ENCODE results near the gene PTS.

Gene PTS

DNA sequence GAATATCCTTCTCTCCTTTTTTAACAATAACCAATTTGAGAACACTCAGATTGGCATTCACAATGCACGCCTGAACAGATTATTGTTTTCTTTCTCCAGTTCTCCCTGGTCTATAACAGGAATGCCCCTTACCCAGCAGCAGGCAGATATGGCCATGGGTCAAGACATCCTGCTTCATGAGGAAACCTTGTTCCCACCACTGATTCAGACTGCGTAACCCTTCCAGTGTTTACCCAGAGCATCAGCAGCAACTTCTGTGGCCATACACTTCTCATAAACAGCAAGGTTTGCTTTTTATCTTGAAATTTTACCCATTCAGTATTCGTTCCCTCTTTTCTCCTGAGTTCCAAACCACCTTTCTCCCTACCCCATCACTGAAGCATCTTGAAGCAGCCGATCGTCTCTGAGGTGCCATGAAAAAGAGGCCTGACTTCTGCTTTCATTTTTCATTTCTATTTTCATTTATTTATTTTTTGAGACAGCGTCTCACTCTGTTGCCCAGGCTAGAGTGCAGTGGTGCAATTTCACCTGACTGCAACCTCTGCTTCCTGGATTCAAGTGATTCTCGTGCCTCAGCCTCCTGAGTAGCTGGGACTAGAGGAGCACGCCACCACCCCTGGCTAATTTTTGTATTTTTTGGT, 9.6 kb downstream of the PTS start:
- TF ChIP-seq, protein P1, sequence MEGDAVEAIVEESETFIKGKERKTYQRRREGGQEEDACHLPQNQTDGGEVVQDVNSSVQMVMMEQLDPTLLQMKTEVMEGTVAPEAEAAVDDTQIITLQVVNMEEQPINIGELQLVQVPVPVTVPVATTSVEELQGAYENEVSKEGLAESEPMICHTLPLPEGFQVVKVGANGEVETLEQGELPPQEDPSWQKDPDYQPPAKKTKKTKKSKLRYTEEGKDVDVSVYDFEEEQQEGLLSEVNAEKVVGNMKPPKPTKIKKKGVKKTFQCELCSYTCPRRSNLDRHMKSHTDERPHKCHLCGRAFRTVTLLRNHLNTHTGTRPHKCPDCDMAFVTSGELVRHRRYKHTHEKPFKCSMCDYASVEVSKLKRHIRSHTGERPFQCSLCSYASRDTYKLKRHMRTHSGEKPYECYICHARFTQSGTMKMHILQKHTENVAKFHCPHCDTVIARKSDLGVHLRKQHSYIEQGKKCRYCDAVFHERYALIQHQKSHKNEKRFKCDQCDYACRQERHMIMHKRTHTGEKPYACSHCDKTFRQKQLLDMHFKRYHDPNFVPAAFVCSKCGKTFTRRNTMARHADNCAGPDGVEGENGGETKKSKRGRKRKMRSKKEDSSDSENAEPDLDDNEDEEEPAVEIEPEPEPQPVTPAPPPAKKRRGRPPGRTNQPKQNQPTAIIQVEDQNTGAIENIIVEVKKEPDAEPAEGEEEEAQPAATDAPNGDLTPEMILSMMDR (IDR thresholded peaks at IDR 0.05; ENCODE audit: insufficient read depth, low read depth, low read length, missing control alignments), result no peak
- no peak for DNase-seq (ENCODE audit: low read depth)
- H3K4me3 ChIP-seq (ENCODE audit: low read depth, low read length), result no peak overlapping the region

DNA sequence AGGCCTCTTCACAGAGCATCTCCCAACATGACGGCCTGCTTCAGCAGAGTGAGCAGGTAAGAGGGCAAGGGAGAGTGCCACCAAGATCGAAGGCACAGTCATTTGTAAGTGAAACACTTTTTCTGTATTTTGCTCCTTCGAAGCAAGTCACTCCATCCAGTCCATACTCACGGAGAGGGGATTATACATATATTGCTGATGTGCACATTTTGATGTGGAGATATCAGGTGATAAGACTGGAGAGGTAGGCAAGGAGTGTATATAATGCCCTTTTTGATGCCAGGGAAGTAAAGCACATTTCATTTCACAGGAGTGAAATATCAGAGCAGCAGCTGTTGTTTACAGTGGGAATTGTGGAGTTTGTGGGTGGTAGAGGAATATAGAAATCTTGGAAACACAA, 11.2 kb downstream of the PTS start:
- TF ChIP-seq, protein P1 (IDR thresholded peaks at IDR 0.05; ENCODE audit: insufficient read depth, low read depth, low read length, missing control alignments), result no peak
- DNase-seq (ENCODE audit: low read depth), result no peak
- H3K4me3 ChIP-seq (ENCODE audit: low read depth, low read length), result no peak overlapping the region

DNA sequence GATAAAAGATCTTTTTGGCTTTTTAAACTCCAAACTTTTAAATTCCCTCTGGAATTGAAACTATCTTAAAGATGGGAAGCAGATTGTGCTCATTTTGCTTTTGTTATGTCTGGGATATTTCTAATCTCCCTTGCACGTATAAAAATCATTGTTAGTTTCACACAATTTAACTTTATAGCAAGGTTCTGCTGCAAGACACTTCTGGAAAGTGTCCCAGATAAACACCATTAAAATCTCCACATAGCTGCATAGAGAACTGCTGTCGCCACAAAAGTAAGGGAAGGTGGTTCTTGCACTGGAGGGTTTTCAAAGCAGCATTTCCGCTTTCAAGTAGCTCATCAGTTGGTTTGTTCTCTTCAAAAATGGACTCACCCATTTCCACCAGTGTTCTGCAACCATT, 11.8 kb downstream of the PTS start:
- DNase-seq (ENCODE audit: low read depth), result no peak
- H3K4me3 ChIP-seq (ENCODE audit: low read depth, low read length), result no peak overlapping the region
- TF ChIP-seq, protein P1 (IDR thresholded peaks at IDR 0.05; ENCODE audit: insufficient read depth, low read depth, low read length, missing control alignments), result no peak

DNA sequence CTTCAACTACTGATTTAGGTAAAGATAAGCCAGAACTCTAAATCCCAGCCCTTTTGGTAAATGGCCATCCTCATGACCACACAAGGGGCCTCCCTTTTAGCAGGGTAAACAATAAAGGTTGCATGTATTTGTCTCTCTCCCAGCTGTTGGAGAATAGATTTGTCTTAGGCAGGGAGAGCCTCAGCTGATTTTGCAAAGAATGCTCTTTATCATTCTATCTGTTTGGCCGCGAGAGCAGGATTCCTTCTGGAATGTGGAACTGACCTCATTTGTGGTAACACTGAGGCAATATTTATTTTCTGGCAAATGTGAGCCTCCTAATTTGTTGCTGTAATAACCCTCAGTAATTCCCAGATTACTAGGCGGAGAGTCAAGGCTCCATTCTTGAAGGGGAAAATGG, 15.3 kb downstream of the PTS start:
- TF ChIP-seq, protein P1 (IDR thresholded peaks at IDR 0.05; ENCODE audit: insufficient read depth, low read depth, low read length, missing control alignments), result no peak
- DNase-seq (ENCODE audit: low read depth), result no peak
- no peak overlapping the region for H3K4me3 ChIP-seq (ENCODE audit: low read depth, low read length)

DNA sequence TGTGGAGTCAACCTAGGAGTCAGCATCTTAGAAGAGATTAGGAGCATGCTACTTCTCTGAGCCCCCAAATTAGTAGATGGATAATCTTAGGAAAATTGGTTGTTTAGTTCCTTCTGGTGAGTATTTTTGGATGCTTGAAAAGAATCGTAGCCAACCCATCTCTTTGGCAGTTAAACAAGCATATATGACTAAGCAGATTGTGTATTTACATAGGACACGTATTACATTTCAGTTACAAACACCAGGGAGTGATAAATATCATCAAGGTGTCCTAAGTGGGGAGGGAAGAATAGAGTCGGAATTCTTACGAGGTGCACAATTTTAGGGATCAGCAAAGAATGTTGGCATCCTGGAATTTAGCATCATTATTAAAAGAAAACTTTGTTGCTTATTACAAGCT, 21.0 kb downstream of the PTS start:
- no peak overlapping the region for H3K4me3 ChIP-seq (ENCODE audit: low read depth, low read length)
- TF ChIP-seq, protein P1 (IDR thresholded peaks at IDR 0.05; ENCODE audit: insufficient read depth, low read depth, low read length, missing control alignments), result no peak
- DNase-seq (ENCODE audit: low read depth), result no peak

DNA sequence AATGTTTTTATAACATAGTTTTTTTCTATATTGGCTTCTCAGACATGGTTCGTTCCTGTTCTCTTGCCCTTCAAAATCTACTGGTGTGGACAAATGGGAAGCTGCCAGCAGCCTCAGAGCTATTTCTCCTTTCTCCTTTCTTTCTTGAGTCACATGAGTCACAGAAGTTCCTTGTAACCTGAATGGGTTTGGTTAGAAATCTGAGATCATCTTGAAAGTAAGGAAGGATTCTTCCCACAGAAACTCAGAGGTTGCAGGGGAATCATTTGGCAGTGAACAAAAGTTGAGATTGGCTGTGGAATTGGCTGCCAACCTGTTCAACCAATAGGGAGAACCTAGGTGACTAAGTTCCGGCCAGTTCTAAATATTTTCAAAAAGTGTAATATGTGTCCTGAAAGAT, 22.0 kb downstream of the PTS start:
- DNase-seq (ENCODE audit: low read depth), result no peak
- TF ChIP-seq, protein P1 (IDR thresholded peaks at IDR 0.05; ENCODE audit: insufficient read depth, low read depth, low read length, missing control alignments), result no peak

More for the DNA sequence above, 22.0 kb downstream of the PTS start:
- no peak overlapping the region for H3K4me3 ChIP-seq (ENCODE audit: low read depth, low read length)
